NCI-H748 treated with DMSO at 0.1 percent for 48 hours (cell line): ENCODE measurements around the gene MAEL.
A peak's percentile ranks its signal among the peaks of the same experiment; 100 is the strongest.

ENCODE experiments used
- DNase-seq: peaks from one replicate; lab custom pipeline; 2025; lab: John Stamatoyannopoulos, UW

Gene MAEL

GRCh38 chr1:167056529-167057231 is 67.6 kb downstream of the MAEL start:
- no peak for DNase-seq

DNA sequence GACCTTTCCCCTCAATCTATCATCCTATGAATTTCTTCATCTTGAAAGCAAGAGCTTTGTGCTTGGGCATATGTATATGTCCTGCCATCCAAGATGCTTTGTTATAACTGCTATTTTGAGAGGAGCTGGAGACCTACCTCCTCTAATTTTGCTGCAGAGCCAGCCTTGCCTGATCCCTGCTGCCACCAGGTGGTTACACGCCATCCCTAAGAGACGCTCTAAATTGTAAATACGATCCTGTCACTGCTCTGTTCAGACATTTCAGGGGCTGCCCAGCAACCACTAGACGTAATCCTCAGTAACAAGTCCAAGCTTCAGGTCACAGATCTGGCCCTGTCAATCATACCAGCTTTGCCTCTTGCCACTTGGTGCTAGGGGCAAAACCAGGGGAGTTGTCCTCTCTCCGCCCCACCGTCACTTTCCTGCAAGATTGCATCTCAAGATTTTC is 68.2 kb downstream of the MAEL start:
- peak; percentile 70 for DNase-seq

- DNase-seq = peak; percentile 58
Measured at GRCh38 chr1:167059045-167059808, 70.1 kb downstream of the MAEL start.

- no peak for DNase-seq
Measured at GRCh38 chr1:167059809-167060107, 70.7 kb downstream of the MAEL start.

DNA sequence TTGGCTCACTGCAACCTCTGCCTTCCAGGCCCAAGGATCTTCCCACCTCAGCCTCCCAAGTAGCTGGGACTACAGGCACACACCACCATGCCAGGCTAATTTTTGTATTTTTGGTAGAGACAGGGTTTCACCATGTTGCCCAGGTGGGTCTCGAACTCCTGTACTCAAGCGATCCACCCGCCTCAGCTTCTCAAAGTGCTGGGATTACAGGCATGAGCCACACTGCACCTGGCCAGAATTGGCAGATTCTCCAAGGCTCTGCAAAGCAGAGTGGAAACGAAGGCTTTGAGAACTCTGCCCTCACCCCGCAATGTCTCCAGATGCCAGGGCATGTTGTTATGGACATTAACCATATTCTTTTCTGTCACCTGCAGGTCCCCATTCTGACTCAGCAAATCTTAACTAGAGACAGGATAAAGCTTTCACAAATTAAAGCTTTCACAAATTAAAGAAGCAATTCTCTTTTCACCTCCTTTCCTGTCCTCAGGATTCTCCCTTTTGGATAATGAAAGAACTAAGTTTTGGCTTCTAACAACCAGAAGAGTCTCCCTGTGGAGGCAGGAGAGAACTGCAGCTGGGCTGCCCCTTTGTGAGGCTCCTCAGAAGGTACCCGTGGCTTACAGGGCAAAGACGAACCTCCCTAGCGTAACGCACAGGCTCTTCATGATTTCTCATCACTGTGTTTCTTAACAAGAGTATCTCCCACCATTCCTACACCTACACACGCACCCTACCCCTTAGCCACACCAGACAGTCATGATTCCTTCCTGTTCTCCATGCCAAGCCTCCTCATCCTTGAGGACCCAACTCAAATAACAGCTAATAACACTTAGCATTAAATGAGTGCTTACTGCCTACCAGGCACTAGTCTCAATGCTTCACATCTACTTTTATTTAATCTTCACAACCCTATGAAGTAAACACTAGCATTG is 71.3 kb downstream of the MAEL start:
- no peak for DNase-seq

DNA sequence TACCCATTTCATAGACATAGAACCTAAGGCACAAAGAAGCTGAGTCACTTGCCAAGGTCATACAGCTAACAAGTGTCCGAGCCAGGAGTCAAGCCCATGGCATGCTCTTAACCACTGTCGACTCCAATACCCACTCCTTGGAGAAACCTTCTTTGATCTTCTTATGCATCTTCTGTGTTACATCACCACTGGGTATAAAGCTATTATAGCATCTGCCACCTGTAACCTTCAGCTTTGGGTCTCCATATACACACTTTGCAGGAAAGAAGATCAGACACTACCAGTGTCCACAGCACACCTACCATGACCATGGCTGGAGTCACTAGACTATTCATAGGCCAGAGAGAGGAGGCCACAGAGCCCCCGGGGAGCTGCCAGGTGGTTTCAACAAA is 72.0 kb downstream of the MAEL start:
- no peak for DNase-seq

GRCh38 chr1:167064621-167065020 is 75.5 kb downstream of the MAEL start:
- DNase-seq = no peak

GRCh38 chr1:167065471-167065870 is 76.4 kb downstream of the MAEL start:
- DNase-seq = no peak

DNA sequence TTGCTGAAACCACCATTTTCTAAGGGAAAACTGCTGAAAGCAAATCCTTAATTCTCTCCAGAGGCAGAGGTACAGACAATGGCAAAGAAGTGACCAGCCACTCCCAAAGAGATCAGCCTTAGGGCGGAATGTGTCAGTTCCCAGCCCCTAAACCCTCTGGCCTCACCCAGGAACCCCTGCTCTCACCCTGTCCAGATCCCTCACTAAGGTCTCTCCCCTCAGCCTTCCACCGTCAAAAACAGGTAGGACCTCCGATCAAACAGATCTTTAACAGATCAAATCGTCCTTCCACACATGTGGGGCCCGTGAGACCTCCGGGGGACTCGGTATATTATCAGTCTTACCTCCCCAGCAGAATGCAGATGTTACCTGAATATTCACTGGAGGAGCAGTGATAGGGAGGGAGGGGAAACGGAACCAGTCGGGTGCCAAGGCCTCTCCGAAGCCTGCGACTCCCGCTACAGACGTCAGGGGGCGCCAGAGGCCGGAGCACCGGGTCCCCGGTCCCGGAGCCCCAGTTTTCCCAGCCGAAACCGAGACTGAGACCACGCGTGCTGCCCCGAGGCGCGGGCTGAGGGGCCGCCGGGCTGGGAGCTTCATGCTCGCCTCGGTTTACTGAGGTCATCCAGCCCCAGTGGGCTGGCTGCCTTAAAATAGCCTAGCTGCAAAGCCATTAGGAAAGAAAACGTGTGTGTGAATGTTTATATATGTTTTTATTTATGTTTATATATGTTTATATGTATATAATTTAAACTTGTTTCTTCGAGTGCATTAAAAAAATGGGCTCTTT is 77.4 kb downstream of the MAEL start:
- DNase-seq = peak; percentile 67

GRCh38 chr1:167067904-167068303 is 78.8 kb downstream of the MAEL start:
- DNase-seq = no peak

DNA sequence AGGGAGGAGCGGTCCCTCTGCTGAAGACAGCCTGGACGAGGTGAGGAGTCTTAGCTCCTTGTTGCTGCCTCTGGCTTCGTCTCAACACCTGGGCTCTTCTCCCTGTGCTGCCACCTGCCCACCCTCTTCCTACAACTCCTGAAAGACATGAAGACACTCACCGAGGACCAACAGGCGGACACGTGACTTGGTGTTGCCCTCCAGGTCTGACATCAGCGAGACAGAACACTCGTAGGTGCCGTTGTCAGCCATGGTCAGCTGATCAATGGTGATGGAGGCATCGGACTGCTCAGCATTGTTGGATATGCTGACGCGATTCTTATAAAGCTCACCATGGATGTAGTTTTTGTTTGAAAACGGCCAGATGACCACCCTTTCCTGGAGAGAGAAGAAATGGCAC is 79.7 kb downstream of the MAEL start:
- DNase-seq = no peak

DNA sequence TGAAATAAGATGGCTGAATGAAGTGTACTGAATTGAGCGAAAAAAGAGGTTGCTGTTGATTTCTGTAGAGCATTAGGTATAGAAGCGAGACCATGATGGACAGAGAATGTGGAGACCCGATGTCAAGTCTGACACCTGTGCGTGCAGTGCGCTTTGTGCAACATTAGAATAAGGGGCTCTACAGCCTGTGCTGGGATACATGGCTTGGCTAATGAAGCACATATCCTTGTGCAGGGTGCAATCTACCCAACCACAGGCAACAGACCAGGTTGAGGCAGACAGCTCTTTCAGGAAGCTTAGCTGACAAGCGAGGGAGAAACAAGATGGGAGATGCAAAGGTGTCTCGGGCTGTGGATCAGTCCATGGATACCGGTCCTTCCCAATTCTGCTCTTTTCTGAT is 82.2 kb downstream of the MAEL start:
- DNase-seq = no peak
